DND-41 (cell line): ENCODE results near the gene MATK.

Experiments used
- ATAC-seq: fragments of 200-7000 bp; cut with Tn5 transposase; 3 replicates; pipeline ENCODE4 v1.9.1; 2021; ENCODE audit warnings: low read depth; ENCODE audit not compliant: insufficient read depth
- DNase-seq: peaks from one replicate; pipeline ENCODE4 v3.0.0-alpha.2; 2020
- H2AFZ ChIP-seq: 2 replicates; pipeline ENCODE4 v1.6.0; 2012; ENCODE audit warnings: low read depth, low read length
- H3K27ac ChIP-seq: 2 replicates; pipeline ENCODE4 v1.5.1; 2012; ENCODE audit warnings: low read length, inconsistent platforms
- H3K27me3 ChIP-seq: fragments of 200-600 bp; sonication (generic); 2 replicates; pipeline ENCODE4 v1.6.0; 2012; ENCODE audit warnings: low read length, mild to moderate bottlenecking, inconsistent platforms; ENCODE audit not compliant: insufficient read depth, poor library complexity
- H3K36me3 ChIP-seq: 2 replicates; pipeline ENCODE4 v1.5.1; 2012; ENCODE audit warnings: low read length, inconsistent platforms; ENCODE audit not compliant: insufficient read depth
- H3K4me1 ChIP-seq: 2 replicates; pipeline ENCODE4 v1.5.1; 2012; ENCODE audit warnings: mild to moderate bottlenecking, low read length; ENCODE audit not compliant: insufficient read depth
- H3K4me2 ChIP-seq: 2 replicates; pipeline ENCODE4 v1.6.0; 2012; ENCODE audit warnings: mild to moderate bottlenecking, moderate library complexity, low read length, inconsistent platforms; ENCODE audit not compliant: insufficient read depth
- H3K4me3 ChIP-seq, 2 experiments: fragments of 200-600 bp in 1 of 2; shearing (Covaris generic) in 1 of 2; 2 replicates each; pipeline ENCODE4 v1.5.1; 2012 to 2016; ENCODE audit warnings: inconsistent platforms in 2 of 2, low read length in 2 of 2, mild to moderate bottlenecking in 2 of 2, low read depth in 1 of 2, moderate library complexity in 1 of 2
- H3K79me2 ChIP-seq: 2 replicates; pipeline ENCODE4 v1.6.0; 2012; ENCODE audit warnings: low read length, inconsistent platforms; ENCODE audit not compliant: insufficient read depth
- H3K9ac ChIP-seq: 2 replicates; pipeline ENCODE4 v1.6.0; 2012; ENCODE audit warnings: low read depth, mild to moderate bottlenecking, inconsistent platforms, low read length, moderate library complexity
- H3K9me3 ChIP-seq: 2 replicates; pipeline ENCODE4 v1.5.1; 2012; ENCODE audit warnings: low read length, moderate library complexity, mild to moderate bottlenecking, inconsistent platforms; ENCODE audit not compliant: insufficient read depth, severe bottlenecking
- H4K20me1 ChIP-seq: 2 replicates; pipeline ENCODE4 v1.6.0; 2012; ENCODE audit warnings: low read length; ENCODE audit not compliant: insufficient read depth
- EZH2 ChIP-seq: IDR thresholded peaks from 3 replicates; pipeline ENCODE4 v1.6.1; 2012; ENCODE audit warnings: borderline replicate concordance, low read depth, mild to moderate bottlenecking, moderate library complexity, low read length, inconsistent platforms; ENCODE audit not compliant: severe bottlenecking
- TF ChIP-seq, protein P1 (sequence below): IDR thresholded peaks from 2 replicates; pipeline ENCODE4 v1.5.1; 2012; ENCODE audit warnings: borderline replicate concordance, low read length, moderate library complexity, mild to moderate bottlenecking; ENCODE audit not compliant: poor library complexity, severe bottlenecking; ENCODE audit errors: extremely low read depth

MATK gene

GRCh38 chr19:3807131-3807480 is 20.9 kb upstream of the MATK start:
- ATAC-seq: no peak

GRCh38 chr19:3805859-3806258 is 19.7 kb upstream of the MATK start:
- Histone ChIP-seq H2AFZ (no peak overlapping the region), H3K36me3 (no peaks in the 10 kb centered on the region), H3K9me3 (no peaks in the 10 kb centered on the region), H3K27ac (no peak overlapping the region), H3K9ac (no peak overlapping the region), H3K4me2 (no peak overlapping the region), H4K20me1 (no peaks in the 10 kb centered on the region), H3K4me1 (0 out of 2 replicates have a peak, but pooled peaks cover 4% of the 10 kb centered on the region), H3K27me3 (no peaks in the 10 kb centered on the region), H3K4me3 (no peak overlapping the region), H3K79me2 (no peaks in the 10 kb centered on the region)
- no peak for TF ChIP-seq EZH2
- TF ChIP-seq, protein P1, sequence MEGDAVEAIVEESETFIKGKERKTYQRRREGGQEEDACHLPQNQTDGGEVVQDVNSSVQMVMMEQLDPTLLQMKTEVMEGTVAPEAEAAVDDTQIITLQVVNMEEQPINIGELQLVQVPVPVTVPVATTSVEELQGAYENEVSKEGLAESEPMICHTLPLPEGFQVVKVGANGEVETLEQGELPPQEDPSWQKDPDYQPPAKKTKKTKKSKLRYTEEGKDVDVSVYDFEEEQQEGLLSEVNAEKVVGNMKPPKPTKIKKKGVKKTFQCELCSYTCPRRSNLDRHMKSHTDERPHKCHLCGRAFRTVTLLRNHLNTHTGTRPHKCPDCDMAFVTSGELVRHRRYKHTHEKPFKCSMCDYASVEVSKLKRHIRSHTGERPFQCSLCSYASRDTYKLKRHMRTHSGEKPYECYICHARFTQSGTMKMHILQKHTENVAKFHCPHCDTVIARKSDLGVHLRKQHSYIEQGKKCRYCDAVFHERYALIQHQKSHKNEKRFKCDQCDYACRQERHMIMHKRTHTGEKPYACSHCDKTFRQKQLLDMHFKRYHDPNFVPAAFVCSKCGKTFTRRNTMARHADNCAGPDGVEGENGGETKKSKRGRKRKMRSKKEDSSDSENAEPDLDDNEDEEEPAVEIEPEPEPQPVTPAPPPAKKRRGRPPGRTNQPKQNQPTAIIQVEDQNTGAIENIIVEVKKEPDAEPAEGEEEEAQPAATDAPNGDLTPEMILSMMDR: no peak
- no peak for ATAC-seq
- no peak for DNase-seq

More at GRCh38 chr19:3807131-3807480, 20.9 kb upstream of the MATK start:
- no peak overlapping the region for H3K4me3 ChIP-seq
- no peak overlapping the region for H2AFZ ChIP-seq
- H3K27ac ChIP-seq: no peak overlapping the region
- peaks cover 10% of the 10 kb centered on the region for H3K4me1 ChIP-seq
- H3K36me3 ChIP-seq: no peaks in the 10 kb centered on the region
- H4K20me1 ChIP-seq: no peaks in the 10 kb centered on the region
- no peak overlapping the region for H3K4me2 ChIP-seq
- no peaks in the 10 kb centered on the region for H3K79me2 ChIP-seq
- no peak overlapping the region for H3K9ac ChIP-seq
- no peaks in the 10 kb centered on the region for H3K27me3 ChIP-seq
- H3K9me3 ChIP-seq: no peaks in the 10 kb centered on the region
- no peak for TF ChIP-seq EZH2
- TF ChIP-seq, protein P1: no peak
- DNase-seq: no peak

GRCh38 chr19:3804429-3804828 is 18.2 kb upstream of the MATK start:
- DNase-seq: no peak
- Histone ChIP-seq H2AFZ (no peak overlapping the region), H4K20me1 (no peaks in the 10 kb centered on the region), H3K36me3 (no peaks in the 10 kb centered on the region), H3K79me2 (no peaks in the 10 kb centered on the region), H3K4me1 (0 out of 2 replicates have a peak, but pooled peaks cover 4% of the 10 kb centered on the region), H3K9me3 (no peaks in the 10 kb centered on the region), H3K27ac (no peak overlapping the region), H3K27me3 (no peaks in the 10 kb centered on the region), H3K9ac (no peak overlapping the region), H3K4me2 (no peak overlapping the region), H3K4me3 (no peak overlapping the region)
- no peak for ATAC-seq
- TF ChIP-seq, protein P1: no peak
- TF ChIP-seq EZH2: no peak

DNA sequence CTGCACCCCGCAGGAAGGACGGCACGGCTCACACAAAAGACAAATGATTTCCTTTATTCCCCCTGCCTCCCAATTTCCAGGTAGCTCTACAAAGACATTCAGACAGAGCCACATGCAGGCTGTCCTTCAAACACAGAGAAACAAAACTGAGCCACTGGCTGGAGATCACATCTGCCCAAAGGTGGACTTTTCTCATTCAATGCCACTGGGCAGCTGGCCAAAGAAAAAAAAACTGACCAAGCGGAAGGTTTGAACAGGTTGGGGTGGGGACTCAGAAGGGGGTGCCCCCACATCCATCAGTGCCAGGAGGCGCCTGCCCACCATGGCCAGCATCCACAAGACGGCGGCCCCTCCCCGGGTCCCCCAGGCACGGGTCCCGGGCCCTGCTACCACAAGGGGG is 17.8 kb upstream of the MATK start:
- TF ChIP-seq EZH2: no peak
- TF ChIP-seq, protein P1: no peak
- Histone ChIP-seq H3K4me2 (no peak overlapping the region), H3K27me3 (no peaks in the 10 kb centered on the region), H3K79me2 (no peaks in the 10 kb centered on the region), H3K36me3 (no peaks in the 10 kb centered on the region), H3K9ac (no peak overlapping the region), H4K20me1 (no peaks in the 10 kb centered on the region), H3K4me1 (peaks cover 7% of the 10 kb centered on the region; the same call in 1 of the 2 replicates), H3K27ac (no peak overlapping the region), H3K4me3 (no peak overlapping the region), H2AFZ (no peak overlapping the region), H3K9me3 (no peaks in the 10 kb centered on the region)
- ATAC-seq: no peak
- DNase-seq: no peak
